SU-DHL-6 (cell line): Measurements from ENCODE around the gene MYZAP.

Experiments
- H2AFZ ChIP-seq: fragments of 200-600 bp; sonication (generic); 2 replicates; pipeline ENCODE4 v1.6.1; 2014; ENCODE audit warnings: low read depth, mild to moderate bottlenecking, moderate library complexity, mixed read lengths, antibody characterized with exemption, low read length; ENCODE audit not compliant: severe bottlenecking
- H3F3A ChIP-seq: fragments of 200-600 bp; shearing (Covaris generic); 2 replicates; pipeline ENCODE4 v1.6.0; 2016; ENCODE audit warnings: antibody characterized with exemption, mild to moderate bottlenecking; ENCODE audit not compliant: insufficient read depth
- H3K27ac ChIP-seq: fragments of 200-600 bp; sonication (generic); 2 replicates; pipeline ENCODE4 v1.5.1; 2016; ENCODE audit warnings: low read depth, mild to moderate bottlenecking, low read length, moderate library complexity, mixed read lengths
- H3K27me3 ChIP-seq: fragments of 200-600 bp; sonication (generic), shearing (Covaris generic); 2 replicates; pipeline ENCODE4 v1.6.0; 2014; ENCODE audit warnings: mild to moderate bottlenecking, low read length
- H3K36me3 ChIP-seq: fragments of 200-600 bp; sonication (generic); 2 replicates; pipeline ENCODE4 v1.6.1; 2014; ENCODE audit warnings: mild to moderate bottlenecking, low read length, mixed read lengths
- H3K4me2 ChIP-seq: fragments of 300-600, 200-600 bp; shearing (Covaris generic), sonication (generic); 2 replicates; pipeline ENCODE4 v1.6.0; 2014; ENCODE audit warnings: low read length, low read depth, mild to moderate bottlenecking; ENCODE audit not compliant: poor library complexity, severe bottlenecking
- H3K4me3 ChIP-seq: fragments of 200-600 bp; sonication (generic); 2 replicates; pipeline ENCODE4 v1.5.1; 2014; ENCODE audit warnings: antibody characterized with exemption, low read length, mild to moderate bottlenecking, mixed read lengths; ENCODE audit not compliant: insufficient read depth, poor library complexity, severe bottlenecking
- H3K79me2 ChIP-seq: fragments of 200-600 bp; sonication (generic); 2 replicates; pipeline ENCODE4 v1.6.1; 2014; ENCODE audit warnings: mild to moderate bottlenecking, low read length, moderate library complexity; ENCODE audit not compliant: insufficient read depth
- H3K9ac ChIP-seq: fragments of 200-600 bp; sonication (generic); 2 replicates; pipeline ENCODE4 v1.7.0; 2014; ENCODE audit warnings: mild to moderate bottlenecking, low read length
- H3K9me2 ChIP-seq: fragments of 200-600 bp; sonication (generic); replicated peaks from 2 replicates; pipeline ENCODE4 v1.6.1; 2014; ENCODE audit warnings: low read length; ENCODE audit not compliant: insufficient read depth
- H3K9me3 ChIP-seq: fragments of 200-600 bp; sonication (generic); 2 replicates; pipeline ENCODE4 v1.6.1; 2014; ENCODE audit warnings: low read length, mixed read lengths; ENCODE audit not compliant: insufficient read depth
- H4K20me1 ChIP-seq: fragments of 200-600 bp; sonication (generic); 2 replicates; pipeline ENCODE4 v1.6.1; 2014; ENCODE audit warnings: low read depth, mild to moderate bottlenecking, antibody characterized with exemption, low read length, moderate library complexity, mixed read lengths
- EZH2phosphoT487 ChIP-seq: fragments of 200-600 bp; sonication (generic), shearing (Covaris generic); conservative IDR thresholded peaks from 2 replicates; pipeline ENCODE4 v1.6.1; 2018; ENCODE audit warnings: mild to moderate bottlenecking, antibody characterized with exemption, low read length, moderate library complexity, mixed read lengths
- TF ChIP-seq, protein P1 (sequence below): fragments of 200-600 bp; sonication (generic); IDR thresholded peaks from one replicate; pipeline ENCODE4 v1.5.1; 2017; ENCODE audit warnings: antibody characterized with exemption, mild to moderate bottlenecking, low read length, moderate library complexity; ENCODE audit not compliant: insufficient read depth, poor library complexity, severe bottlenecking

MYZAP gene

DNA sequence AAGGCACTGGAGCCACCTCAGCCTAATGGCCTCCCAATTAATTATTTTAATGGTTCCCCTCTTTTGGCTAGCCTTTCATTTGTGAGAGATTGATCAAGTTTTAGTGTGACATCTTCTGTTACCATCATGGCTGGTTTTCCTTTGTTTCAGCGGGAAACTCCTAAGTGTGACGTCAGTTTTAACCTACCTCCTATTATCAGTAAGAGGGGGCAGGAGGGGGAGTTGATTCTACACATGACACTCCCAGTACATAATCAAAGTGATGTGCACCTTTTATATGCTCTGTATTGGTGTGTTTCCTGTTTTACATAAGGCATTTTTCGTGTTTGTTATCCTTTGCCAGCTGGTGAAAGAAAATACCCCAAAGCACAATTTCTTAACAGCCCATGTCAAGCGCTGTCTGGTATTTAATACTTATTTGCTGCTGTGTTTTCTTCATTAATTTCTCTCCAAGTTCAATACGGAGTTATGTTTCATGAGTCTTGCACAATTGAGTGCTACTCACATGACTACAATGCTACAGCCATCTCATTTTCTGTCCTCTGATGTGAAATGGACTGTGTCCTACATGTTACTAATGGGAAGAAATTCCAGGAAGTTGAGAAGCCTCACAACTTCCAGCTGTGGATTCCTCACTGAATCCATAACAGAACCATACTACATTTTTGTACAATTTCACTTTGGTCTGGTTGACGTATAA, 62.6 kb downstream of the MYZAP start:
- H4K20me1 ChIP-seq: no peaks in the 10 kb centered on the region
- TF ChIP-seq, protein P1, sequence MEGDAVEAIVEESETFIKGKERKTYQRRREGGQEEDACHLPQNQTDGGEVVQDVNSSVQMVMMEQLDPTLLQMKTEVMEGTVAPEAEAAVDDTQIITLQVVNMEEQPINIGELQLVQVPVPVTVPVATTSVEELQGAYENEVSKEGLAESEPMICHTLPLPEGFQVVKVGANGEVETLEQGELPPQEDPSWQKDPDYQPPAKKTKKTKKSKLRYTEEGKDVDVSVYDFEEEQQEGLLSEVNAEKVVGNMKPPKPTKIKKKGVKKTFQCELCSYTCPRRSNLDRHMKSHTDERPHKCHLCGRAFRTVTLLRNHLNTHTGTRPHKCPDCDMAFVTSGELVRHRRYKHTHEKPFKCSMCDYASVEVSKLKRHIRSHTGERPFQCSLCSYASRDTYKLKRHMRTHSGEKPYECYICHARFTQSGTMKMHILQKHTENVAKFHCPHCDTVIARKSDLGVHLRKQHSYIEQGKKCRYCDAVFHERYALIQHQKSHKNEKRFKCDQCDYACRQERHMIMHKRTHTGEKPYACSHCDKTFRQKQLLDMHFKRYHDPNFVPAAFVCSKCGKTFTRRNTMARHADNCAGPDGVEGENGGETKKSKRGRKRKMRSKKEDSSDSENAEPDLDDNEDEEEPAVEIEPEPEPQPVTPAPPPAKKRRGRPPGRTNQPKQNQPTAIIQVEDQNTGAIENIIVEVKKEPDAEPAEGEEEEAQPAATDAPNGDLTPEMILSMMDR: no peak
- TF ChIP-seq EZH2phosphoT487: no peak
- H3K9ac ChIP-seq: no peak overlapping the region
- H3K36me3 ChIP-seq: no peaks in the 10 kb centered on the region
- no peak overlapping the region for H3K4me3 ChIP-seq
- H3F3A ChIP-seq: no peaks in the 10 kb centered on the region
- no peaks in the 10 kb centered on the region for H3K27me3 ChIP-seq
- no peaks in the 10 kb centered on the region for H3K9me2 ChIP-seq
- H3K79me2 ChIP-seq: no peaks in the 10 kb centered on the region
- no peaks in the 10 kb centered on the region for H3K9me3 ChIP-seq
- H2AFZ ChIP-seq: no peak overlapping the region
- H3K4me2 ChIP-seq: no peak overlapping the region
- H3K27ac ChIP-seq: no peak overlapping the region

DNA sequence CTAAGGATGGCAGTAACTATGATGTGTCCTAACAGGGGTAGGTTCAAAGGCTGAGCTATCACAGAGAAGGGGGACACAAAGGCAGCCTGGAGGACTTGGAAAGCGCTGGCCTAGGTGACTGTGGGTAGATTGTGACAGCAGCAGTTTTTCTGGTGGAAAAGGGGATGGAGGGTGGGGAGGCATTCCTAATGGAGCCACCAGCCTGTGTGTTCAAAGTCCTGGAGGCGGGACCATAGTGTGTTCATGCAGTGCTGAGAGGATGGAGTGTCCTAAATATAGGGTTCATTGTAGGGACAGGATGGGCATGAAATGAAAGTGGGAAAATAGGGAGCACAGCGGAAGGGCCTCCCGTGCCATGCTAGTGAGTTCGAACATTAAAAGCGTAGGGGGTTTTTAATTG, 63.3 kb downstream of the MYZAP start:
- H3K9ac ChIP-seq: no peak overlapping the region
- H3F3A ChIP-seq: no peaks in the 10 kb centered on the region
- H3K27ac ChIP-seq: no peak overlapping the region
- no peaks in the 10 kb centered on the region for H3K79me2 ChIP-seq
- no peaks in the 10 kb centered on the region for H3K9me3 ChIP-seq
- H3K36me3 ChIP-seq: no peaks in the 10 kb centered on the region
- H4K20me1 ChIP-seq: no peaks in the 10 kb centered on the region
- no peaks in the 10 kb centered on the region; the same call in 1 of the 2 replicates for H3K27me3 ChIP-seq
- H3K9me2 ChIP-seq: no peaks in the 10 kb centered on the region
- H2AFZ ChIP-seq: no peak overlapping the region
- TF ChIP-seq, protein P1: no peak
- no peak for TF ChIP-seq EZH2phosphoT487
- no peak overlapping the region for H3K4me3 ChIP-seq
- no peak overlapping the region for H3K4me2 ChIP-seq

DNA sequence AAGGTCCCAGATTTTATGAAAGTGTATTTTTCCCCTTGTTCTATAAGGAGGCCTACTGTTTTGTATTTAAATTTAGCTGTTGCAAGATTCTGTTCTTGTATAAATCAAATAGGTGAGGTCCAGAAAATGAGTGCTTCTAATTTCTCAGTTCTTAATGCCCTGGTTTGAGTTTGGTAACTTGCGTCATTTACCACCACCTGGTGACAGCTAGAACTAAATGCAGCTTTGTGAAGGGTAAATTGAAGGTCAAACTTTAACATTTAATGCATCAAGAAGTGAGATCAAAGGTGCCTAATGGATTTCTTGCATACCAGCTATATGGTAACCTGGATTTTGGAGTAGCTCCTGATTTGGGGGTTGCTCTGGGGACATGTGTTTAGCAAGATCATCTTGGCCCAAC, 64.1 kb downstream of the MYZAP start:
- no peaks in the 10 kb centered on the region for H3K9me3 ChIP-seq
- no peaks in the 10 kb centered on the region for H4K20me1 ChIP-seq
- no peak overlapping the region for H3K9ac ChIP-seq
- H2AFZ ChIP-seq: no peak overlapping the region
- H3K9me2 ChIP-seq: no peaks in the 10 kb centered on the region
- no peak overlapping the region for H3K4me2 ChIP-seq
- no peaks in the 10 kb centered on the region for H3K79me2 ChIP-seq
- H3F3A ChIP-seq: no peaks in the 10 kb centered on the region
- H3K27ac ChIP-seq: no peak overlapping the region
- TF ChIP-seq, protein P1: no peak
- no peak for TF ChIP-seq EZH2phosphoT487
- no peak overlapping the region for H3K4me3 ChIP-seq
- no peaks in the 10 kb centered on the region; the same call in 1 of the 2 replicates for H3K27me3 ChIP-seq
- H3K36me3 ChIP-seq: no peaks in the 10 kb centered on the region
